Measurements from ENCODE around the gene SNAP25.

The SNAP25 gene

DNA sequence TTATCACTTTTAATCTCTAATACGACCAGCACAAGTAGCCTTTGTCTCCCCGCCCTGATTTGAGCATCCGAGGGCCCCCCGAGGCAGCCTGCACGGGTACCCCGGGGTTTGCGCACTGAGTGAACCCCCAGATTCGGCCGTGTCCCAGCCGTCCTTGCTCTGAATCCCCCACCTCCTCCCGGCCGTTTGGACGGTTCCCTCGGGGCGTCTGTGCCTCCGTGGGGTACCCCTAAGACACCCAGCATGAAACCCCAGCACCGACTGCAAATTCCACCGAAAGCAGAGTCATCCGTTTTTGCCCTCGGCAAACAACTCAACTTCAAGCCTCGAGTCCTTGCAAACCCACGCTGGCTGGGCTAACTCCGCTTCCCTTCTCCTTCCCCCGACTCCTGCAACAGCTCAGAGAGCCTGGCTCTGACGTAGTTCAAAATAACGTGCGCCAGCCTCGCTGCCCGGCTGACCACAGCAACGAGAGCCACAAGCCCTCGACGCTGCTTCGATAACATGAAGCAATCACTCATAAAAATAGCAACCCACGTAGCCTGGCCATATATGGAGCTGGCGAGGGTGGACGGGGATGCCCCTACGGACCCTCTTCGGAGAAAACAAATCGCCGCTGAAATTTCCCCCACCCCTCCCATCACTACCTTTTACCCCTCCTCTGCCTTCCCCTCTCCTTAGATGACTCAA is 764 bp upstream of the SNAP25 start:
- no peak for DNase-seq

DNA sequence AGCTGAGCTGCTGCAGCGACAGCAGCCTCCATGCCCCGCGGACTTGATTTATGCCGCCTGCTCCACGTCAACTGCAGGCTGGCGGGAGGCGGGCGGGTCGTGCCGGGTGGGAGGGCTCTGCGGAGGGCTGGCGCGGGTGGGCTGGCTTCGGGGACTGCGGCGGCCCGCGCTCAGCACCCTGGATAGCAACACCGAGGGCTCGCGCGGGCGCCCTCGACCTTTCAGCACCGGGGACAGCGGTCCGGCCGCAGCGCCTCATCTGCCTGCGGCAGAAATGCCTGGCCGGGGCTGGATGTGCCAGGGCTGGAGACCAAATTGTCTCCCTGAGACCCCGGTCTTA is 792 bp downstream of the SNAP25 start:
- peak; percentile 64 for DNase-seq

DNA sequence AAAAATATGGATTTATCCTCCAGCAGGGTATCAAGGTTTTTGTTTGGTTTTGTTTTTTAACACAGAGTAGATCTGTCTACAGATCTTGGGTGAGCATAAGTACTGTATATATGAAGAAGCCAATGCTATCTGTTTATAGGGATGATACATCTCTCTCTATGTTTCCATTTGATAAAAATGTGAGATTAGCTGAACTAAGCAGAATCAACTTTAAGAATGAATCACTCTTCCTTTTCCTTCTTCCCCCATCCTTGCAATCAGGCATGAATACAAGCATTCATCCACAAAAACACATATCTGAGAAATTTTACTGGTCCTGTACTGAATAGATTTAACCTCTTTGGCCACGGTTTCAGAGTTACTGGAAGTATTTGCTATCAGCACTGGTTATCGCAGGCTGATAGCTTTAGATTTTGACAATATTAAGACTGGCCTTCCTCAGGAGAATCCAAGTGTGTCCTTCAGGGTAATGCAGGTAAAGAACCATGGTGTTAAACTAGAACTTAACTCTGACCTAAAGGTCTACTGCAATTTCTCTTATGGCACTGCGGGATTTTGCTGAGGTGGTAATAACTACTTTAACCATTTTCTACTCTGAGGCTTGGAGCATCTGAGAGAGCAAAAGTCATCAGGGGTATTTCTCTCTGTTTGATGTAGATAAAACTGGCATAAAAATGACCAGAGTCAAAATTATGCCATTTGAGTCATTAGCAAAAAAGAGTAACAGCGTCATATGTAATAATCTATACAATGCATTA is 1.5 kb downstream of the SNAP25 start:
- no peak for DNase-seq

DNA sequence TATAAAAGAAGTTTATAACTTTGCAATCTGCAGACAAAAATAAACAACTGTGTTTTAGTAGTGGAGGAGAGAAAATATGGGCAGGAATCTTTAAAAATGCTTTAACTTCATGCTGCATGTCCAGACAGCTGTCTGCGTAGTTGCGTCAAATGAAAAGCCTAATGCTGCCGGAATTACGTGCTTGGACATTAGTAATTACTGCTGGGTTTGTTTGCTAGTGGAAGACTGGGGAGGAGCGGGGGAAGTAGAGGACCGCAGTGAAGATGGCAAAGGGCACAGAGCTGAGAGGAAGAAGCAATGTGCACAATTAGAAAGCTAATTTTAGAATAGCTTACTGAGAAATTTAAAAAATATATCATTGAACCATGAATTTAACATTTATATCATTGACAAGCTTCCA is 2.4 kb downstream of the SNAP25 start:
- no peak for DNase-seq

DNA sequence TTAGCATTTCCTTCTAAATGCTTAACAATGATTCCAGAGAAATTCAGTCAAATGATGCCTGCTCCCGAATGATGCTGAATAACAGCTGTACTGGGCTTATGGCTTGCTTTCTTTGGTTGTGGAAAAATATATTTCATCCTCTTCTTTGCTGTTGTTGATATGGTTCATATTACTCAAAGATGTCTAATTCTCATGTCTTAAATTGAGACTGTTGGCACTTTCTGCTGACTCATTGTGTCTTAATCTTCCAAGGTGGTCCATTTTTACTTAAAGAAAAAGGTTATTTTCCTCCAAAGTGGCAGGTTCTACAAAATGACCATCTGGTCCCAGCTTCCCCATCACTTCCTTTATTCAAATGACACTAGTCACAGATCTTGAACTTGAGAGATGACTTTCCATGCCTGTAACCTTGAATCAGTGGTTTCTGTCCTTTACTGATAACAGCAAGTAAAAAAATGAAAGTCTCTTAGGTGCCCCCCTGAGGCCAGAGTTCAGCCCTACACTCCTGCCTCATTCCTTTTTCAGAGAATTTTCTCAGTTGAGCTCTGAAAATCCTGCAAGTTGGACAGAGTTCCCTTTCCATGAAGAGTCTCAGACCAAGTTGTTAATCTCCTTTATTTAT is 6.9 kb downstream of the SNAP25 start:
- no peak for DNase-seq

DNA sequence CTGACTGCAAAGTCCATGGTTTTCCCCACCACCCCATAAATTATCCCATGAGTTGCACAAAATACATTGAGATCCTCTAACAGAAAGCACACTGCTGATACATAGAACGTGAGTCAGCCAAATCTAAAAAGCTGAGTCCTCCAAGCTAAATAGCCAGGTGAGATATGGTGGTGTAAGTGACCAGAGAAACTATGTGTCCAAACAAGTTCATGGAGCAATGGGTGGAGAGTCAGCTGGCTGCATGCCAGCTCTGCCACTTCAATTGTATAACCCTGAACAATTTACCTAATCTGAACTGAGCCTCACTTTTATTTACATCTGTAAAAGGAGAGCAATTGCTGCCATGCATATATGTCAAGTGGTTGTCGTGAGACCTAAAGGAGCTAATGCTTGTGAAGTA is 9.7 kb downstream of the SNAP25 start:
- no peak for DNase-seq

DNA sequence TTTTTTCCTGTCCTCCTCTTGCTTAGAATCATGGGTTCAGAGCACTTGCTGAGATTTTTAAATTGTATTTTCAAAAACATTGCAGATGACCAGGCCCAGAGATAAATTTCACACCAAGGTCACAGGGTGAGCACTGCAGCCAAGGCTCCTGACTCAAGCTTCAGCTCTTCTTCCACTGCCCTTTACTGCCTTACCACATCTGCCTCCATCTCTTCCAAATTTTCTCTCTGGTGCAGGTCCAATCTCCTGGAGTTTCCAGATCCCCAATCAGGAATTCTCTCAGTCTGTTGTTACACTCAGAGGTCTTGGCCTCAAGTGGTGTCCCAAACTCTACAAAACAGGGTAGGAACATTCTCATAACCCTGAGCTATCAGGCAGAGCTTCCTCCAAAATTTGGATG is 12.7 kb downstream of the SNAP25 start:
- DNase-seq, result no peak

DNA sequence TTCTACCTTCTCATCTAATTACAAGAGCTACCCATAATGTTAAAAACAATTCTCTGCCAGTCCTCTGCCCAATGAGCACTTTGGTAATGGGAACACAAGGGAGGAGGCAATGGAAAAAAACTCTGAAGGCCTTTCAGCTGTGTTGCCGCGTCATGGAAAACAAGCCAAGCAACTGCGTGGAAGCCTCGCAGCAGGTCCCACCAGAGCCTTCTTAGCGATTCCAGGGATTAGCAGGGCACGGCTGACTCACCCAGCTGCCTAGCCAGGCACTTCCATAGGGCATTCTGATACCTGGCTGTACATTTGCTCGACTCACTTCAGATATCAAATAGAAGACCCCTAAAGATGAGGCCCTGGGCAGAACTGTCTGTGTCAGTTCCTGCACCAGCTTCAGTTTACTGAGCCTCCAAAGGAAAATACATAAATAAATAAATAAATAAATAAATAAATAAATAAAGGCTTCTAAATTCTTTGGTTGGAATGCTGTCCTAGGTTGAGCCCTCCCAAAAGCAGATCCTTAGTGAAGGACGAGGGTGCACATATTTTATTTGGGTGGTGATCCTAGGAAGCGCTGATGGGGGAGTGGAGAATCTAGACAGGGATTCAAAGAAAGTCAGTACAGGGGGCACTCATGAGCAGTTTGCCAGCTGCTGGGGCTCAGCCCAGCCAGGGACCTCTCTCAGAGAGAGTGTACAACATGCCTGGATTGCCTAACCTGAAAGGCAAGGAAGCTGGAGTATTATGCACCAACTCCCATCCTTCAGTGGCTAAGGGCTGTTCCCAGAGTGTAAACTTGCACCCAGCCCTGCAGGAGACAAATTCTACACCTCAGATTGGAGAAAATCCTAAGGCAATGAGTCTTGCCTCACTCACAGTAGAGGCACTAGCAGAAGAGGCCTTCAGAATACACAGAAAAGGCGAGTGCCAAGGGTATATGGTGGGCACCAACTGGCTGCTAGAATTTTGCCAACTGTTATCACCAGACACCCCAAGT is 18.2 kb downstream of the SNAP25 start:
- no peak for DNase-seq

DNA sequence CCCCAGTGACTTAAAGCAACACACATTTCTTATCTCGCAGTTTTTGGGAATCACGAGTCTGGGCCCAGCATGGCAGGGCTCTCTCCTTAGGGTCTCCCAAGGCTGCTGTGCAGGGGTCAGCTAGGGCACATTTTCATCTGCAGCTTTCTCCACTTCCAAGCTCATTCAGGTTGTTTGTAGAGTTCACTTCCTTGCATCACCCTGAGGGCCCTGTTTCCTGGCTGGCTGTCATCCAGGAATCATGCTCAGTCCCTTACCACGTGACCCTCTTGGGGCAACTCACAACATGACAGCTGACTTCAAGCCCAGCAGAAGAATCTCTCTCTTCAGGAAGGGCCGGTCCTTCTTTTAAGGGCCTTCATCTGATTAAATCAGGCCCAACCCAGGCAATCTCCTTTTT is 21.3 kb downstream of the SNAP25 start:
- no peak for DNase-seq

DNA sequence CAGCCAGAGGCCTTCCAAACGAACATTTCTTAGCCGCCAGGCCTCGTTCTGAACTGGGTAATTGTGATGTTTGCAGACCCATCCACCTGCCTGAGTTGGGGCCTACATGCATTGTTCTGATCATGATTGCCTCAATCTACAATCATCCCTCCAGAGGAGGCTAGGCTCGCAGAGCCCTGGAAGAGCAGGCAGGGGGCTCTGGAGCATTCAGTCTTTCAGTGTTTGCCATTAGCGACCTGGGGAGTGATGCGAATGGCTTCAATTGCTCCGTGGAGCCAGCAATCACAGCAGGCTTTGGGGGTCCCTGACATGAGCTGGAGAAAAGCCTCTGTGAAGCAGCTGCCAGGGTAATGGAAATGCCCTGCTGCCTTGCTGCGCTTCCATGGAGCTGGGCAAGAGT is 22.0 kb downstream of the SNAP25 start:
- no peak for DNase-seq

DNA sequence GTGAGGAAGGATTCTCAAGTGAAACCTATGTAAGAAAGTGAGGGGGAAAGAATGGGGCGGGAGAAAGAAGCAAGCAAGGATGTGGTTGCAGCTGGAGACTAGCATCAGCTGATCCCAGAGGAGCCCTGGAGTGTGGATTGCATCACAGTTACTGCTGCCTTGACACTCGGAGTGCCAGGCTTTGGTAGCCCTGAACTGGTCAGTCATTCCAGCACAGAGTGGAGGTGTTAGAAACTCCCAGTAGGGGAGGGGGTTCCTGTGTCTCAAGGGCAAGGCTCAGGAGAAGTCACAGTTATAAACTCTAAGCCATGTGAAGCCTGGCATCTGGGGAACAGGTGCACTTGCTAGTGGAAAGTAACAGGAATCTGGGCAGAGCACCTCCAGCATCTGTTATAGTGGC is 23.5 kb downstream of the SNAP25 start:
- DNase-seq, result no peak

DNA sequence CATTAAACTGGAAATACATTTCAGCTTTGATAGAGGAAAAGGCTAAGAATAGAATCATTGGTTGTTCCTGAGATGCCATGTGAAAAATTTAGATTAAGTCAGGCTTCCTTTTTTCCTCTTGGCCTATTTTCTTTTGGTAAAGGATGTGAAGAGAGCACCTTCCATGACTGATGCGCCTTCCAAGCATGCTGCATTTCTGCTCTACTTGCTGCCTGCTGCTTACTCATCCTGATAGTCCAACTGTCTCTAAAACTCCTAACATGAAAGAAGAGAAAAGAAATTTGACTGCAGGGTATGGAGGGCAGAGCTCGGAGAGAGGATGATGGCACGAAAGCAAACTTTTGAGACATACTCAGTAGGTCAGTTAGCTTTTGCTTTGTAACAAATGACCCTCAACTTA is 28.8 kb downstream of the SNAP25 start:
- no peak for DNase-seq

DNA sequence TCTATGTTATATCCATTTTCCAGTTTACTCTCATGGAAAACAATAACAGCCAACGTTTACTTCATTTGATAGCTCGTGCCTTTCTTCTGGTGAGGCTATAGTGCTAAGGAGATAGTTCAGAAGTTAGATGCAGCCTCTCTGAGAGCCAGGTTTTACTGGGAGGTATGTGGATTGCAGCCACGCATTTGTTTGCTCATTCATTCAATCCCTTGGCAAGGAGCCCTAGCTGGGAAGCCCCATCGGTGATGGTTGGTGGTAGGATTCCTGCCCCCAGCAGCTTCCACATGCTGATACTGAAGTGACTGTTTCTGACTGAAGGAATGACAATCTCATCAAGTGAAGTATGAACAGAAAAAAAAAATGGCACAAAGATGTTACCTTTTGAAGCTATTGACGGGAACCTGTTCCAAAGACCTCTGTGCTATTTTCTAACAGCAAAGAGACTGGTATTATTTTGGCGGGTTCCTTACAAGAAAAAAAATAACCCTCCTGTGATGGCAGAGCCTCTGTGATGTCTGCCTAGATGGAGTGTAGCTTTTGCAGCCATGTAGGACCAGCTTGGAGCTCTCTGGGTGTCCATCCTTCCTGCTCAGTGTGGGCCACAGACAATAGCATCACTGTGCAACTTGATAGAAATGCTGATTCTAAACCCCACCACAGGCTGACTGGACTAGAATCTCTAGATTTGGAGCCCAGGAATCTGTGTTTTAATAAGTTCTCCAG is 30.6 kb downstream of the SNAP25 start:
- no peak for DNase-seq

DNA sequence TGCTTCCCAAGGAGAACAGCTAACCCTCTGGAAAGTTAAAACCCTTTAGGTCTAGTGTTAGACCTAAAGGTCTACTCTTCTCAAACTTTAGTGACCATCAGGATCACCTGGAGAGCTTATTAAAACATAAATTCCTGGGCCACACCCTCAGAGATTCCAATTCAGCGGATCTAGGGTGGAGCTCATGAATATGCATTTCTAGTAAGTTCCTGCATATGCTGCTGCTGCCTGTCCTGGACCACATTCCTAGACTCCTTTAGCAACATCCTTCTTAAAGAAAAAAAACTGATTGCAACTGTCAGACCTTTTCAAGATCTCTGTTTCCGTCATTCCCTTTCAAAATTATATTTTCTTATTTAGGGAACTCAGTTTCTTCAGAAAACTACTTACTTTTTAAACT is 31.2 kb downstream of the SNAP25 start:
- no peak for DNase-seq

DNA sequence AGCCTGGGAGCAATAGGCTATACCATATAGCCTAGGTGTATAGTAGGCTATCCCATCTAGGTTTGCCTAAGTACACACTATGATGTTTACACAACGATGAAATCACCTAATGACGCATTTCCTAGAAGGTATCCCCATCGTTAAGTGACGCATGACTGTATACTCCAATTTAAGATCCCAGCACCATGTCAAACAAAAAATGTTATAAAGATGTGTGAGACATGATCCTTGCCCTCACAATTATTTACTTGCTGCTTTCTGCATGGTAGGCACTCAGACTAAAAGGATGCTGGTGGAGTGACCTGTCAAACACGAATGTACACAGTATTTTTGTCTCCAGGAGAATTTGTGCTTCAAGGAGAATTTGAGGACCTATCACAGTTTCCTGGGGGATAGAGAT is 32.3 kb downstream of the SNAP25 start:
- DNase-seq, result no peak

DNA sequence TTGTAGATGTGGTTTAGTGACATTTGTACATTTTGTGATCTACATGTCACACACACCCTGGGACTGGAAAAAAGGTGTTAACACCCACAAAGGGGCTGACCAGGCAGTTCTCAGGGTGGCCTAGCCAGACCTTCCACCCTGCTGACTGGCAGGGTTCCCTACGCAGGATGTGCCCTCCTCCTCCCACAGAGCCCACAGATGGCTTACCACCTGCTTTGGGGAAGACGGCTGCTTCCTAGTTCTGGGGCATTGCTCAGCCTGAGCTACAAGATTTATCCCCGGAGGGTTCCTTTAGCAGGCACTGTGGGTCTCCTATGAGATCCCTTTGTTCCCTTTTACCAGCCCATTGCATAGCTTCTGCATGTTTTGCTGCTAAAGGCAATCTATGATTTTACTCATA is 35.1 kb downstream of the SNAP25 start:
- DNase-seq, result no peak

DNA sequence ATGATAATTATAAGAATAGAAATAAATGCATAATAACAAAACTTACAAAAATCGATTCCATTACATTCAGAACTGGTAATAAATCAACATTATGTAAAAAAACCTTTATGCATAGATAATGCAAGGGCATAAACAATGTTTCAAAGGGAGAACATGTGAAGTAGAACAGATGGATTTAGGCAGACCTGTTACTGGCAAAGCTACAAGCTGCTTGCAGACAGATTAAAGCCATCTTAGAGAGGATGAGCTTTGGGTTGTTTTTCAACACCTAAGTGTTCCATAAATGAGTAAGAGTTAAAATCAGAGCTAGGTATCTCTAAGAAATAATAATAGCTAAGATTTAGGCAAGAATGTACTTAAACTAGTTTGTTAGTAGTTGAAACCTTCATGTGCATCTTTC is 37.2 kb downstream of the SNAP25 start:
- no peak for DNase-seq

DNA sequence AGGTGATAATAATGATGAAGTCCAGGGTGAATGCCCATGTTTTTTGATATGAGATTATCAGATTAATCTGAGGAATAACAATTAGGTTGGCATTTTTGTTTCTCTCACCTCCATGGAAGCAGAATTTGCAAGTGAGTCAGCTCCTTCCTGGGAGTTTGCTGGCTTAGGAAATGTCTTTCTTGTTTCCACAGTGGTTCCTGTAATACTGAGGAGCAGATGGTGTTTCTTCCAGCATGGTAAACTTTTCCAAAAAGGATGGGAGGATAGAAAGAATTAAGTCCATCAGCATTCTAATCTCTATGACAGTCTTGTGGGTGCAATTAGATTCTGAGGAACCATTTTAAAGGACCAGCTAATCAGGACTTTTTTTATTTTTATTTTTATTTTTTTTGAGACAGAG is 40.5 kb downstream of the SNAP25 start:
- no peak for DNase-seq

DNA sequence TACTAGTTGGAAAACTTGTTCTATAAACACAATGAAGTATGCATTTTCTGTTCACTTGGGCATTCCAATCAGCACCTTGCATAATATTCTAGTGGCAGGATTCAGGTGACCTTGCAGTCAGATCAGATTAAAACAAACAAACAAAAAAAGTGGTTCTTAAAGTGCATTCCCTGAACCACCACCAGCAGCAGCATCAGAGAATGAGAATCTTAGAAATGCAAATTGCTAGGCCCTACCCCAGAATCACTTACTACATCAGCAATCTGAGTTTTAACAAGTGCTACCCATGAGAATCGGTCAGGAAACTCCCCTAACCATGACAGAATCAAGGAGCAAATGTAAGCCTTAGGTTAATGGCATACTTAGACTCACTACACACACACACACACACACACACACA is 41.7 kb downstream of the SNAP25 start:
- no peak for DNase-seq

DNA sequence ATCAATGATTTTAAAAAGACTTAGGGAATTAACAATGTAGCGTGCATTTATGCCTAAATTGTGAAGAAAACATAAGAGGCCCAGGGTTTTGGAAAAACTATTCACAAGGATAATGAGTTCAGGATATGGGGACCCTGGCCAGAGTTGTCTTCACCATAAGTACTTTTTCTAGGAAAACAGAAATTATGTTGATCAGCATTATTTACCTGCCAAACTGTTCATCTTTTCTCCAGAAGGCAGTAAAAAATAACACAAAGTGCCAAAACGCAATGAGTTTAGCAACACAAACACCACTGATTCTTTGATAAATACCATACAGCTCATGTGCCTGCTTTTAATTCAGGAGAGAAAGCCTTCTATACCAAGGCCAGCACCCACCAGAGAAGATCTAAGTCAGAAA is 43.1 kb downstream of the SNAP25 start:
- DNase-seq, result no peak

DNA sequence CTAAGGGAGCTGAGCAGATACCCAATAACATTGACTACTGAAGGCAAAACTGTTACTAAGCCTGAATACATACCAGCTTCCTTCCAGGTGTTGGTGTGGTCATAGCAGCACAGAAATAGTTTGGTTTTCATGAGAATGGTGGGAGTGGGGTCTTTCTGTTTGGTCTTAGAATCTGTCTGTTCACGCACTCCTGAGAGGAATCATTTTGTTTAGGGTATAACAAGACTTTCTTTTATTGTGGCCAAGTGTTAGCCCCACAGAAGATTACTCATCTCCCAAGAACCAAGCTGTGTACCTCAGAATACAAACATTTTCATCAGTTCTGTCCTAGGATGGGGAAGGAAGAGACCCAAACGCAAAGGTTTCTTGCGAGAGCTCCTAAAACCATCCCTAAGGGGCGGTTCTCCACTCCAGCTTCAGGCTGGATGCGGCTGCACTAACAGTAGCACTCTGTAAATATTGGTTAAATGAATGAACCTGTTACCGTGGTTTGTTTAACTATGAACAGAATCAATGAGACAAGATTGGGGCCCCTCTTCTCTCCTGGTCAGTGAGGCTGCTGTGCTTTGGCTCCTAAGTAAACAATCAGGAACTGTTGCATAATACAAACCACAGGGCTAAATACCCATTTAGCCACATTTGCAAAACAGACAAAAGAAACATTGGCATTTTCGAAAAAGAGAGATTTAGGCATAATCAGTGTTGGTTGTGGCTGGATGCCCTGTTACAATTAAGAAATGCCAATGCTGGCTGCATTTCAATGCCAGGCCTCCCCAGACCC is 44.9 kb downstream of the SNAP25 start:
- DNase-seq, result no peak

DNA sequence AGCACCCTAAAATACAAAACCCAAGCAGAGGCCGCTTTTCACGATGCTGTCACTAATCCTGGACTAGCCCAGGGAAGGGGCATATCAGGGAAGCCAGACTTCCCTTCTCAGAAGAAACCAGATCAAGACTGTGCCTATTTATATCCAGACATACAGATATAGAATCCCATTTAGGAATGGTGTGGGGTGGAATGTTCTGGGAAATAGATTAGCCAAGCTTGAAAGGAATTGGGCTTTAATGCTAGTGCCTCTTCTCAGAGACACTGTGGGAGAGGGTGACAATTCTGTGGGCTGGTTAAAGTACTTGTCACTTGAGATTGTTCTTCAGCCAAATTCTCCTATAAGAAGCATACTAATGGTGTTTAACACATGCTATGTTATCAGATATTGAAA is 45.5 kb downstream of the SNAP25 start:
- DNase-seq, result no peak
